GM19468 (cell line): ENCODE results near the gene LZTR1.

Experiments
- ATAC-seq: cut with Tn5 transposase; IDR thresholded peaks from one replicate; pipeline ENCODE4 v1.9.1; 2021; ENCODE audit warnings: mild to moderate bottlenecking, moderate library complexity, moderate number of reproducible peaks; ENCODE audit not compliant: unreplicated experiment; ENCODE audit errors: extremely low read depth

The LZTR1 gene

DNA sequence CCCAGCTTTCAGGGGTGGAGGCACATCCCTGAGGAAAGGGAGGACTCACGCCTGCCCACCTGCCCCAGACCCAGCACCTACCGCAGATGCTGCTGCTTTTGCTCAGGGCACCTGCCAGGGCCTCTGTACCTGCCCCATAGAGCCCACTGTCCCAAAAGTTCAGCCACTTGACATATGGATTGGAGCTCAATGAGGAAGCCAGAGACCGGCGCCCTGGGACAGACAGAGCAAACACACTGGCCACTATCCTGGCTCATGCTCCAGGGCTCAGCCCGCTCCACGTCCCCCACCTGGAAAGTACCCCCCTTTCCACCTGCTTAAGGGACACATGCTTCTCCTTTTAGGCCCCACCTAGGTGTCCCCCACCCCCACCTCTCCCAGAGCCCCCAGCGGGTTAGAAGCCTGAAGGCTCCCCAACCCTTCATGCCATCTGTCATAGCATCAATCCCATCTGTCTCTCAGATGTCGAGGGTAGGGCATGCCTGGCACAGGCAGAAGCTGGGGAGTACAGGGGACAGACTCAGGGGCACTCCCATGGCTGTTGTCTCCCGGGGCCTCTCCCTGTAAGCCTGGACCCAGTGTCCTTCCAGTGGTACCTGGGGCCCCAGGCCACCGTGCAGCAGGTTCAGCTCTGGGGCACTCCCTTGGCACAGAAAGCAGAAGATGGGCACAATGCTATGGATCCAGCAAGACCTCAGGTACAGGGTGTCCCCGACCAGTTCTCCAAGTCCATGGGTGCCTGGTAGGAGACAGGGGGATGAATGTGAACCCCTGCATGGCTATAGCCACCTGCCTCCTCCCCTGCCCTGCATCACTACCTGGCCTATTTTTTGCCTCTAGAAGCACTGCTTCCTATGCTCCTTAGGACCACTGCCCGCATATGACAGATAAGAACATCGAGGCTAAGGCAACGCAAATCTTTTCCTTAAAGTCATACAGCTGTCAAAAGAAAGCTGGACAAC lies 30.6 kb downstream of the LZTR1 start:
- no peak for ATAC-seq

- no peak for ATAC-seq
These were observed 31.6 kb downstream of the LZTR1 start for GRCh38 chr22:21013657-21014201.

DNA sequence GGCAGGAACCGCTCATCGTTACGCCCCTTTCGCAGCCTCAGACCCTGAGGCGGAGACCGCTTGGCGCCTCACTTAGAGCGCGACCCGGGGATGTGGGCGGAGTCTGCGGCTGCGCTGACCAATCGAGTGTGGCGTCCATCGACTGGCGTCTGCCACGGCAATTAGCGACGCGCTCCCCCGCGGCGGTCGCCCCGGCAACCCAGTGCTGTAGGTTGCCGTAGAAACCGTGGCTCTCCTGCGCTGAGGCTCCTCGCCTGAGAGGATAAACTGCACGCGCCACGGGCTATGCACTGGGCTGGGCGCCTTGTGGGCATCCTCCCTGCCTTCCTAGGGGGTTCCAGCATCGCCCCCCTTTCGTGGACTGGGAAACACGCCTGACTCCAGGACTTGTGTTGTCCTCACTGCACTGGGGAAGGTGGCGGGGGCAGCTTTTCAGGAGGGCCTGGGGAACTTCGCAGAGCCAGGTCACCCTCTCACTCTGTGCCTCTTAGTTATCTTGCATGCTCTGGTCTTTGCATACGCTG lies 32.2 kb downstream of the LZTR1 start:
- ATAC-seq: peak; percentile 64

DNA sequence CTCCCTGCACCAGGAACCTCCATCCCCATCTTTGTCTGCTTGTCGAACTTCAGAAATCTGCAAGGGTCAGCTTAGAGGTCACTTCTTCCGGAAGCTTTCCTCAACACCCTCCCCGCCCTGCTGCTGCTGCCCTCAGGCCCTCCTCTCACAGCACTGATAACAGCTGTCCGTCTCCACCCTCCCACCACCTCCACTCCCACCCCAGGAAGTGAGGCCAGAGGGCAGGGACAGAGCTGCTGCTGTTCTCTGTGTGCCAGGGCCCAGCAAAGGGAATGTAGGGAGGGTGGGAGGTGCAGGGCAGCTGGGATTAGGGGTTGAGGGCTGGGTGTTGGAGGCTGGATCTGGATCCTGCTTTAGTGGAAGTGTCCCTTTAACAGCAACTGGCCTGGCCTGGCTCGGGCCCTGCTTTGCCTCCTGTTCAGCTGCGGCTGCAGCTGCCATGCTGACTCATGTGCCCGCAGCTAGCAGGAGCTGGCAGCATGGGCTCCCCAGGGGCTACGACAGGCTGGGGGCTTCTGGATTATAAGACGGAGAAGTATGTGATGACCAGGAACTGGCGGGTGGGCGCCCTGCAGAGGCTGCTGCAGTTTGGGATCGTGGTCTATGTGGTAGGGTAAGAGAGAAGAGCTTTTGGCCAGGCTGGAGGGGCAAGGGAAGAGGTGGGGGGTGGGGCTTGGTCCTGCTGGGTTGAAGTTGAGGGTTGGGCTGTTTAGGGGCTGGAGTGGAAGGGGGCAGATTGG lies 32.8 kb downstream of the LZTR1 start, which contains the start of gene P2RX6:
P2RX6 (plus strand) TSS at position 440 of the 740 bp plus-strand sequence; CDS start at position 450, 10 bp downstream.
- ATAC-seq: no peak

GRCh38 chr22:21015466-21016006 lies 33.4 kb downstream of the LZTR1 start:
- no peak for ATAC-seq

DNA sequence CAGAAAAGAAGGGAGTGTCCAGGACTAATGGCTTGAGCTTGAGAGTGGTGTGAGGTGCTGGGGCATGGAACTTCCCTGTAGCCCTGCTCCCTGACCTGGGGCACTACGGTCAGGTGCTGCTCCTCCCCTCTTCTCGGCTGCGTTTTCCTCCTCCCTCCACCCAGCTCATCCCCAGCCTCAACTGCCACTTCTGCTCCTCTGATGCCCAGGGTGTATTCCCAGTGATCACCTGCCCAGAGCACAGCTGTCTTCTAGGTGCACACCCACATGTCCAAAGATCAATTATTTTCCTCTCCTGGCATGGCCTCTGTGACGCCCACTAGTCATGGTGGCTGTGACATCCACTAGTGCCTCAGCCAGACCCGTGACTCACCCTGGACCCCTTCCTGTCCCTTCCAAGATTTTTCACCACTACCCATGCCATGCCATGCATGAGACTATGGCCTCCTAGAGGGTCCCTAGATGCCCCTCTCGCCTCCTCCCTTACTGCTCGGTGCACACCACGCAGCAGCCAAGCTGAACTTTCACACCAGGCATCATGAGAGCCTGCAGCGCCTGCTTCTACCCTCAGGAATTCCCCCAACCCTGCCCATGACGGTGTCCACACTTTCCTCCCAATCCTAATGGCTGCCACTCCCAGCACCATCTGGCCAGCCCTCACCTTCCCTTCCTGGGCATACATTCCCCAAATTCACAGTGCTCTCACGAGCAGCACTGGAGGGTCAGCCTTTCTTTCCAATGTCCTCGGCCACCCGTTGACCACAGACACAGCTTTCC lies 34.7 kb downstream of the LZTR1 start:
- ATAC-seq: no peak

DNA sequence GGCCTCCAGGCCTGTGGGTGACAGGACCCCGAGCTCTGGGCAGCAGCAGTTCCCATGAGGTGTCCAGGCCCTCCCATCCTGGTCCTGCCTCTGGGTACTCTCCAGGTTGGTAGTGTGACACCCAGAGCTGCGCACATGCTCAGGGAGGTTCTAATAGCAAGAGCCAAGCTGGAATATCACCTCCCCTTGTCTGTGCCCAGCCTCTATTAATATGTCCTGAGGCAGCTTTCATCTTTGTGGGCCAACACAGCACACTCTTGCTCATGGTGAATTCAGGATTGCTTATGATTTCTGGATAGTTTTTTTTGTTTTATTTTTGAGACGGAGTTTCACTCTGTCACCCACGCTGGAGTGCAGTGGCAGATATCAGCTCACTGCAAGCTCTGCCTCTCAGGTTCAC lies 36.2 kb downstream of the LZTR1 start:
- no peak for ATAC-seq

DNA sequence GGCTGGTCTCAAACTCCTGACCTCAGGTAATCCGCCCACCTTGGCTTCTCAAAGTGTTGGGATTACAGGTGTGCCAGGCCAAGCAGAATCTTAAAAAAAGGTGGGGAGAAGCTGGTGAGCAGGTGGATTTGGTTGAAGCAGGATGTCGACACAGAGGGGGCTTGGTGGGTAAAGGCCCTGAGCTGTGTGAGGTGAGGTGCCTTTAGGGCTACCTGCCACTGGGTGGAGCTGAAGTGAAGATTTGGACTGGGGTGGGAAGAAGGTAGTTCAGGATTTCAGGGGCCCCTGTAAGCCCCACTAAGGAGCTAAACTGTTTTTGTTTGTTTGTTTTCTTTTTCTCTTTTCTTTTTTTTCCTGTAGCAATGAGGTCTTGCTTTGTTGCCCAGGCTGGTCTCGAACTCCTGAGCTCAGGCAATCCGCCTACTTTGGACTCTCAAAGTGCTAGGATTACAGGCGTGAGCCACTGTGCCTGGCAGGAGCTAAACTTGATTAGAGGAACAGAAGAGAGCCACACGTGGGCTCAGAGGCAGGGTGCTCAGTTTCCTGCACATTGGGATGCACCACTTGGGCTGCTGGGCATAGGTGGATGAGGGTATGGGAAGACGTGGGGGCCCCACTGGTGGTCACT lies 38.8 kb downstream of the LZTR1 start:
- ATAC-seq: no peak

DNA sequence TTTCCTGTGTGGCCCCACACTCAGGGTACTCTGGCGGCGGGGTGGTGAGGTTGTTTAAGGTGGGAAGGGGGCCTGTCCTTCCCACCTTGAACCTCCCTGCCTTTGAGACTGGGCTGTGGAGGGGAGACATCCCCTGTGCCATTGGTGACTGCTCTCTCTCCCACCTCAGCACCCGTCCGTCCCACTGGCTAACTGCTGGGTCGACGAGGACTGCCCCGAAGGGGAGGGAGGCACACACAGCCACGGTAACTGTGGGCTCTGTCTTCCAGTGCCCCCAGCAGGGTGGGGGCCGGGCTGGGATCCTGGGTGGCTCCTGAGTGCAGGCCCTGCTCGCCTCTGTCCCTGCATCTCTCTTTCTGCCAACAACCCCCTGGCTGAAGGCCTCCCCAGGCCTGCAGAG lies 40.4 kb downstream of the LZTR1 start:
- no peak for ATAC-seq

DNA sequence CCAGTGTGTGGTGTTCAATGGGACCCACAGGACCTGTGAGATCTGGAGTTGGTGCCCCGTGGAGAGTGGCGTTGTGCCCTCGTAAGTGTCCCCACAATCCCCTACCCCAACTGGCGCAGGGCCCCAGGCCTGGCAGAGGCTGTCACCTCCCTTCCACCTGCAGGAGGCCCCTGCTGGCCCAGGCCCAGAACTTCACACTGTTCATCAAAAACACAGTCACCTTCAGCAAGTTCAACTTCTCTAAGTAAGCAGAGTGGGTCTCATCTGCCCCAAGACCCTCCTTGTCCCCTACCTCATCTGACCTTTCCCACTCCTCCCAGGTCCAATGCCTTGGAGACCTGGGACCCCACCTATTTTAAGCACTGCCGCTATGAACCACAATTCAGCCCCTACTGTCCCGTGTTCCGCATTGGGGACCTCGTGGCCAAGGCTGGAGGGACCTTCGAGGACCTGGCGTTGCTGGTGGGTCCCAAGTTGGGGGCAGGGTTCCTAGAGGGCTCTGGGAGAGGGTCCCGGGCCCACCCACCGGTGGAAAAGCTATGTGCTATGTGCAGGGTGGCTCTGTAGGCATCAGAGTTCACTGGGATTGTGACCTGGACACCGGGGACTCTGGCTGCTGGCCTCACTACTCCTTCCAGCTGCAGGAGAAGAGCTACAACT lies 41.0 kb downstream of the LZTR1 start:
- no peak for ATAC-seq

GRCh38 chr22:21025266-21025665 lies 43.2 kb downstream of the LZTR1 start:
- no peak for ATAC-seq

GRCh38 chr22:21025763-21026755 lies 44.0 kb downstream of the LZTR1 start:
- no peak for ATAC-seq

DNA sequence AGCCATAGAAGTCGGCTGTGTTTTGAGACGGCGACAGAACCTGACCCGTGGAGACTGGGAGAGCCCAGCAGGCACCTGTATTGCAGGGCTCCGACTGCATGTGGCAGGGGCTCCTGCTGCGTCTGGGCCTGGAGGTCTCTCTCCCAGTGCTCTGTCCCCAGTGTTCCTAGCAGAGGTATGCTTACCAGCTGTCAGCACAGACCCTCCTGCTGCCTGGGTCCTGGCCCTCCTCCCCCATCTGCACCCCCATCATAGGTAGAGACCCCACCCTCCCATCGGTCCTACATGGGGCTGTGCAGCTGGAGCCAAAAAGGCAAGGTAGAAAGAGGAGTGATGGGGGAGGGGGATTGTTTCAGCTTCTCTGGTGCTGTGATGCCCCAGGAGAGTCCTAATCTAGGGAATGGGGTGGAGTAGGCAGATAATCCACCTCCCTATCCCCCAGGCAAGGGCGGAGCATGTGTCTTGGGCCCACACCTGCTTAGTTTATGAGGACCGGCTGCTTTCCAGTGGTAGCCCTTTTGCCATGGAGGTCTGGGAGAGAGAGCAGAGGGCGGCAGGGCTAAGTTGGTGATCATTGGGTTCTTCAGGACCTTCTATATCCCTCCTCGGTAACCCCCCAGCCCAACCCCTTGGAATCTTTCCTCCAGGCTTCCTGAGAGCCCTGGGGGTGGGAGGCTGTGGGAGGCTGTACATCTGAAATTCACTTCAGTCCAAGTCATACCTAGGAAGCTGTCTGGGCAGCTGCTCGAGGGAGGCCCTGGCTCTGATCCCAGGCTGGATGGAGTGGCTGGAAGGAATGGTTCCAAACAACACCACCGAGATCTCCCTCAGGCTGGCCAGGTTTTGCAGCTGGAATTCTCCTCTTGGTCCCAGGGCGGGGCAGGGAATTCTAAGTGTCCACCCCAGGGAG lies 44.9 kb downstream of the LZTR1 start:
- ATAC-seq: no peak

DNA sequence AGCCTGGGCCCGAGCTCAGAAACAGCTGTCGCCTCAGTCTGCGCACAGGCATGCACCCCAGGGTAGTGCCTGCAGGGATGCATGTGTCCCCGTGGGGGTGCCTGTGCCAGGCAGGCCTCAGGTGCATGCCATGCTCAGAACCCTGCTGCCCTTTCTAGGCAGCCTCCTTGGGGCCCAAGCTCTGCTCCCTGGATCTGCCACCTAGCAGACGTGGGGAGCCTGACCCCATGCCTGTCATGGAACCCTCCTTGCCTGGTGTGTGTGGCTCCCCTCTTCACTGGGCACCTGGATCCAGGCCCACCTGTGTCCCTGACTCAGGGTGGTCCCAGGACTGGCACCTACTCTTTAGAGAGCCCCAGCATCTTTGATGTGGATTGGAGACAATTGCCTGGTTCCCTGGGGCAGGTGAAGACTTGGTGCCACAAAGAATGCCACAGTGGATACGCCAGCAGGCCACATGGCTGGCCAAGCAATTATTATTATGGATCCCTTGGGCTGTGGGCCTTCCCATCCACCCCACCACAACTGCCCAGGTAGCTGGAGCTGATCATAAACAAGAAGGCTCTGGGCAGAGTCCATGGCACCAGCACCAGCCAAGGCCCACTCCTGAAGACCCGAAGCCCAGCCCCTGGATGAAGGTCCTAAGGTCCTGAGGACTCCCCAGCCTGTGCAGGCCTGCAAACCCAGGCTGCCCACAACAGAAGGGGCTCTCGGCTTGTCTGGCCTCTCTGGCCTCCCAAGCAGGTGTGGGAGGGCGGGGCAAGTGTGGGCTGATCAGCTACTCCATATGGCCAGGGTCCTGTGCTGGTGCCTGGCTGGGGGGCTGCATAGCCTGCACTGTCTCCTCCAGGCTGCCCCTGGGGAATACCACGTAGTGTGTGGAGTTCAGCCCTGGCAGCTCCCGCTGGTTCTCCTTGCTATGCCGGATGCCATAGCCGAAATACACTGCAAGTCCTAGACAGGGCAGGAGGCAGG lies 46.5 kb downstream of the LZTR1 start:
- ATAC-seq: no peak

- no peak for ATAC-seq
These were observed 47.5 kb downstream of the LZTR1 start for GRCh38 chr22:21029486-21030025.
